Measurements from ENCODE around the gene NR4A2. TPM values are rescaled to one million over a fixed set of nuclear protein-coding genes. Genes with fewer than 3 reads are reported as not detected.
A peak's percentile ranks its signal among the peaks of the same experiment; 100 is the strongest.

NR4A2 gene
- total and polyA plus RNA-seq, 2 donors, result 0.61 to 4.4 TPM

DNA sequence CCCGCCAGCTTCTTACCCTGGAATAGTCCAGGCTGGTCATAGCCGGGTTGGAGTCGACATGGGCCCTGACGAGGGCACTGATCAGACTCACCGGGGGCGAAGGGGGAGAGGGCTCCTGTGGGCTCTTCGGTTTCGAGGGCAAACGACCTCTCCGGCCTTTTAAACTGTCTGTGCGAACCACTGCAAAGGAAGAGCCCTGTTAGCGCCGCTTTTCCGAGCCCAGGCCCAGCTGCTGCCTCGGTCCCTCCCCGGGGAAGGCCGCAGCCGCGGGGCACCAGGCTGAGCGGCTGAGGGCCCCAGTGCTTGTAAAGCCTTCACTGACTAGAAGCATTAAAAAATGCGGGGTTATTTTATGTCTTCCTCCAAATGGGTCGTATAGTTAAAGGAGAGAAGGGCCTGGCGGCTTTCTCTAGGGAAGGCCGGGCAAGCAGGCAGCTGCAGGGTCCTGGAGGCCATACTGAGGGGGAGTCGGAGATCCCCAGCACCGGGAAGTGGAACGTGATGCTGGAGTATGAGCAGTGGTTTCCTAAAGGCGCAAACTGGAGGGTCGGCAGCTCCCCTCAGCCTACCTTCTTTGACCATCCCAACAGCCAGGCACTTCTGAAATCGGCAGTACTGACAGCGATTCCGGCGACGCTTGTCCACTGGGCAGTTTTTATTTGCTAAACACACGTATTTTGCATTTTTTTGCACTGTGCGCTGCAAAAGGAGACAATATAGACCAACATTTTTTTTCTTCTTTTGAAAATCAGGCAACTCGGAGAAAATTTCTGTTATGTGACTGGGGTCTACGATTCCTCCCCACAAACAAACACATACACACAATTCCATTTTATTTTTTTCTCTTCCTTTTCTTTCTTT, 4.5 kb downstream of the NR4A2 start:
- H3K36me3 ChIP-seq (ENCODE audit: control insufficient read depth in 2 of 2, insufficient read depth in 2 of 2, low read length in 1 of 2), result no peaks in the 10 kb centered on the region
- H3K27ac ChIP-seq (ENCODE audit: low read depth in 1 of 2, low read length in 1 of 2), result no peak overlapping the region
- H3K9me3 ChIP-seq (ENCODE audit: control insufficient read depth in 2 of 2, insufficient read depth in 1 of 2, low read length in 1 of 2), result peaks cover 3 to 7% of the 10 kb centered on the region in 2 donors
- H3K4me3 ChIP-seq (ENCODE audit: low read length in 2 of 2), result no peak overlapping the region
- peaks cover 79 to 100% of the 10 kb centered on the region in 2 donors for H3K27me3 ChIP-seq (ENCODE audit: control insufficient read depth in 2 of 2, insufficient read depth in 1 of 2, low read length in 1 of 2)
- peaks cover 6 to 28% of the 10 kb centered on the region in 2 donors for H3K4me1 ChIP-seq (ENCODE audit: control insufficient read depth in 2 of 2, insufficient read depth in 2 of 2, low read length in 2 of 2)
- DNase-seq (ENCODE audit: low read depth in 6 of 9, low spot score in 9 of 9), result no peak
- 21% methylated on average over 38 of the region's 38 CpGs for WGBS

DNA sequence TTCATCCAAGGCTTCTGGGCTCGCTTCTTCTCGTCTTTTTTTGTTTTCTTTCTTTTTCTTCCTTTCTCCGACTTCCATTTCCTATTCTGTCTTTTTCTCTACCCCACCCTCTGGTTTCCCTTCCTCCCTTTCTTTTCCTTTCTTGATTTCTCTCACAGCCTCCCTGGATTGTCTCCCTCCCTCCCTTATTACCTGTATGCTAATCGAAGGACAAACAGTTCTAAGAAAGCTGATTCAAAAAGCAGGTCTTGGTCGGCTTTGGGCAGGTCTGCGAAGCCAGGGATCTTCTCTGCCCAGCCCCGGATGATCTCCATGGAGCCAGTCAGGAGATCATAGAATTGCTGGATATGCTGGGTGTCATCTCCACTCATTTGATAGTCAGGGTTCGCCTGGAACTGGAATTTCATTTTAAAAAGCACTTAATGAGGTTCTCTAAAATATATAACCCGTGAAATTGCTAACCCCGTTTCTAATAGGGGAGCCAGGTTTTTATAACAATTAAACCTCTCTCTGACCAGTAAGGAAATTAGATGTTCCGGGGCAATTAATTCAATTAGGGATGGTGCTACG, 5.9 kb downstream of the NR4A2 start:
- WGBS, result 36% methylated on average over 12 of the region's 12 CpGs
- Histone ChIP-seq H3K4me3 (ENCODE audit: low read length in 2 of 2) (no peak overlapping the region), H3K9me3 (ENCODE audit: control insufficient read depth in 2 of 2, insufficient read depth in 1 of 2, low read length in 1 of 2) (peaks cover 2 to 4% of the 10 kb centered on the region in 2 donors), H3K27me3 (ENCODE audit: control insufficient read depth in 2 of 2, insufficient read depth in 1 of 2, low read length in 1 of 2) (peaks cover 81 to 100% of the 10 kb centered on the region in 2 donors), H3K36me3 (ENCODE audit: control insufficient read depth in 2 of 2, insufficient read depth in 2 of 2, low read length in 1 of 2) (no peaks in the 10 kb centered on the region), H3K27ac (ENCODE audit: low read depth in 1 of 2, low read length in 1 of 2) (no peak overlapping the region), H3K4me1 (ENCODE audit: control insufficient read depth in 2 of 2, insufficient read depth in 2 of 2, low read length in 2 of 2) (peaks cover 0 to 19% of the 10 kb centered on the region in 2 donors)
- DNase-seq (ENCODE audit: low read depth in 6 of 9, low spot score in 9 of 9), result no peak

DNA sequence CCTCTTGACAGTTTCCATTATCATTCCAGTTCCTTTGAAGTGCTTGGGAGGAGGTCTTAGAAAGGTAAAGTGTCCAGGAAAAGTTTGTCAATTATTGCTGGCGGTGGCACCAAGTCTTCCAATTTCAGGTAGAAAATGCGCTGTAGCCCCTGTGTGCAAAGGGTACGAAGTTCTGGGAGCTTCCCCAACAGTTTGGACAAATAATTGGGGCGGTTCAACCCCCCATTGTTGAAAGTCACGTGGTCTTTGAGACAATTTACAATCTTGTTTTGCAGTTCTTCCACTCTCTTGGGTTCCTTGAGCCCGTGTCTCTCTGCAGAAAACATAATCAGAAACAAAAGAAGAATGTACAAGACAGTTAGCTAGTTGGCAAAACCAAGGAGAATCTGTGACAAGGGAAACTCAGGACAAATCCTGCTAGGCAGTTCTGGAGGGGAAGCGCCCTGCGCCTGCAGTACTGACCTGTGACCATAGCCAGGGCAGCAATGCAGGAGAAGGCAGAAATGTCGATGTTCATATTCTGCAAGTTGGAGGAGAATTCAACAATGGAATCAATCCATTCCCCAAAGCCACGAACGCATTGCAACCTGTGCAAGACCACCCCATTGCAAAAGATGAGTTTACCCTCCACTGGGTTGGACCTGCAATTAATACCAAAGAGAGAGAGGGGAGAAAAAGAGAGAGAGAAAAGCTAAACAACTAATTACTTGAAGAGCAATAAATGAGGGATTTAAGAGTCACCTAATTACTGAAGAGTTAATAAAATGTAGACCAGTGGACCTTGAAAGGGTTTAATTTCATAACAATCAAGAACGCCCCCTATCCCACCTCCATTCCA, 6.6 kb downstream of the NR4A2 start:
- H3K4me1 ChIP-seq (ENCODE audit: control insufficient read depth in 2 of 2, insufficient read depth in 2 of 2, low read length in 2 of 2), result peaks cover 0 to 25% of the 10 kb centered on the region in 2 donors
- no peak overlapping the region for H3K27ac ChIP-seq (ENCODE audit: low read depth in 1 of 2, low read length in 1 of 2)
- H3K27me3 ChIP-seq (ENCODE audit: control insufficient read depth in 2 of 2, insufficient read depth in 1 of 2, low read length in 1 of 2), result peaks cover 81 to 100% of the 10 kb centered on the region in 2 donors
- 44% methylated on average over 12 of the region's 12 CpGs for WGBS
- H3K4me3 ChIP-seq (ENCODE audit: low read length in 2 of 2), result no peak overlapping the region
- H3K9me3 ChIP-seq (ENCODE audit: control insufficient read depth in 2 of 2, insufficient read depth in 1 of 2, low read length in 1 of 2), result peaks cover 2 to 7% of the 10 kb centered on the region in 2 donors
- DNase-seq (ENCODE audit: low read depth in 6 of 9, low spot score in 9 of 9), result no peak
- no peaks in the 10 kb centered on the region for H3K36me3 ChIP-seq (ENCODE audit: control insufficient read depth in 2 of 2, insufficient read depth in 2 of 2, low read length in 1 of 2)

DNA sequence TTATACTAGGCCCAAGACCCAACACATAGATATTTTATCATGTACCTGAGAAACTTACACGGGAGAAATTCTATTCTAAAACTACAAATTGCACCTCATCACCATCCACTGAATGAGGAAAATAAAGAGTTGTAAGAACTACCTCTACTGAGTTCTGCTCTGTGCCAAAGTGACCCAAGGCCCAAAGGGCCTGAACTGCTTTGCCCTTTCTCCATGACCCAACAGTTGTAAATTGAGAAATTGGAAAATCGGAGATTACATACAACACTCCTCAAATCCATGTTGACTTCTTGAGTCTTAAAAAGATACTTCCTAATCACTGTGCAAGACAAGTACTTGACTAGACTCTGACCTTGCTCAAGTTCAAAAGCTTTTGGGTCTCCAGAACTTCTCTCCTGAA, 8.8 kb downstream of the NR4A2 start:
- Histone ChIP-seq H3K4me3 (ENCODE audit: low read length in 2 of 2) (no peak overlapping the region), H3K27me3 (ENCODE audit: control insufficient read depth in 2 of 2, insufficient read depth in 1 of 2, low read length in 1 of 2) (peaks cover 84 to 100% of the 10 kb centered on the region in 2 donors), H3K4me1 (ENCODE audit: control insufficient read depth in 2 of 2, insufficient read depth in 2 of 2, low read length in 2 of 2) (peaks cover 0 to 18% of the 10 kb centered on the region in 2 donors), H3K9me3 (ENCODE audit: control insufficient read depth in 2 of 2, insufficient read depth in 1 of 2, low read length in 1 of 2) (peaks cover 3 to 7% of the 10 kb centered on the region in 2 donors), H3K36me3 (ENCODE audit: control insufficient read depth in 2 of 2, insufficient read depth in 2 of 2, low read length in 1 of 2) (no peaks in the 10 kb centered on the region), H3K27ac (ENCODE audit: low read depth in 1 of 2, low read length in 1 of 2) (no peak overlapping the region)
- no peak for DNase-seq (ENCODE audit: low read depth in 6 of 9, low spot score in 9 of 9)
- 40% methylated on average over 2 of the region's 2 CpGs for WGBS

DNA sequence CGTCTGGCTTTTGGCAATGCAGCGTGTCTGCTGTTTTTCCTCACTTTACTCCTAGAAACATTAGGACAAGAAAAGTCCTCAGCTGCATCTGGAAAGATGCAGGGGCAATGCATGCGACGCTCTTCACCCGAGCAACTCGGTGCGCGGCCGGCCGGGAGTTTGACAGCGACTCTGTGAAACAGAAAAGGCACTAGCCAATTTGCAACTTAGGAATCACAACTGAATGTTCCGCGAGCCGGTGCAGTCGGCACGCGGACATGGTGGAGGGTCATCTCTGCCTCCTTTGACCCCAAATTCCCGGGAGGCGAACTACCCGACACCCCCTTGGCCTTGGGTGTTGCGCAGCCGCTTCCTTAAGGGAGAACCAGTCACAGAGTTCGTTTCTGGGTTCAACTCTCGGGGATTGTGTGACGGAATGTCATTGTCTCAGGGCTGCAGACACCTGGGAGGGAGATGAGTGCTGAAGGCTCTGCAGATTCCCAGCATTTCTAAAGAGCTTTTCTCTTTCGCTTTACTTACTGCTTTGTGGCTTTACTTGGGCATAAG, 9.8 kb downstream of the NR4A2 start:
- peaks cover 3 to 7% of the 10 kb centered on the region in 2 donors for H3K9me3 ChIP-seq (ENCODE audit: control insufficient read depth in 2 of 2, insufficient read depth in 1 of 2, low read length in 1 of 2)
- peaks cover 74 to 100% of the 10 kb centered on the region in 2 donors for H3K27me3 ChIP-seq (ENCODE audit: control insufficient read depth in 2 of 2, insufficient read depth in 1 of 2, low read length in 1 of 2)
- 7% methylated on average over 26 of the region's 26 CpGs for WGBS
- H3K4me1 ChIP-seq (ENCODE audit: control insufficient read depth in 2 of 2, insufficient read depth in 2 of 2, low read length in 2 of 2), result peaks cover 0 to 18% of the 10 kb centered on the region in 2 donors
- no peak overlapping the region for H3K27ac ChIP-seq (ENCODE audit: low read depth in 1 of 2, low read length in 1 of 2)
- no peak overlapping the region for H3K4me3 ChIP-seq (ENCODE audit: low read length in 2 of 2)
- DNase-seq (ENCODE audit: low read depth in 6 of 9, low spot score in 9 of 9), result no peak
- H3K36me3 ChIP-seq (ENCODE audit: control insufficient read depth in 2 of 2, insufficient read depth in 2 of 2, low read length in 1 of 2), result no peaks in the 10 kb centered on the region

DNA sequence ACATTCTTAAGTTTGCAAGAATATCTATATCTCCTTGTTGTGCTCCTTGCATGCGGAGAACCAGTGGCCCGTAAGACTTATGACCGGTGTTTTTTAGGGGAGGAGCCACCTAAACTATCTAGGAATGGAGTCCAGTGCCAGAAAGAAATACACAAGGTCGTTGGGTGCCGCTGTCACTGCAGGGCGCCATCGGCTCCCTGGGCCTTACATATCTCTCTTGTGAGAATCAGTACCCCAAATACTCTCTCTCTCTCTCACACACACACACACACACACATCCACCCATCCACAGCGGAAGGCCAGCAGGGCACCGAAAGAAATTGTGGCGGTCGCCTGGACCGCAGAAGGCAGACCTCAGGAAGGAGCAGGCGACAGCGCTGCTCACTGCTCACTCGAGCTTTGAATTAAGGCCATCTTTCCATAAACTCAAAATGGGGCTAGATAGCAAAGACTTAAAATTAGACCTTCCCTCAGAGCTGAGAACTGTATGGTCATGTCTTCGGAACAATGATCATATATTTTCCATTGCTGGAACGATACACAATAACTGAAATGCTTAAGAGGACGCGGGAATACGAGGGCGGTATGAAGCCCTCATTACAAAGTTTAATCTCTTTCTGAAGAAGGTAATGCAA, 10.4 kb downstream of the NR4A2 start:
- no peak for DNase-seq (ENCODE audit: low read depth in 6 of 9, low spot score in 9 of 9)
- H3K4me3 ChIP-seq (ENCODE audit: low read length in 2 of 2), result no peak overlapping the region
- peaks cover 1 to 3% of the 10 kb centered on the region in 2 donors for H3K9me3 ChIP-seq (ENCODE audit: control insufficient read depth in 2 of 2, insufficient read depth in 1 of 2, low read length in 1 of 2)
- H3K27ac ChIP-seq (ENCODE audit: low read depth in 1 of 2, low read length in 1 of 2), result no peak overlapping the region
- H3K4me1 ChIP-seq (ENCODE audit: control insufficient read depth in 2 of 2, insufficient read depth in 2 of 2, low read length in 2 of 2), result peaks cover 0 to 18% of the 10 kb centered on the region in 2 donors
- H3K27me3 ChIP-seq (ENCODE audit: control insufficient read depth in 2 of 2, insufficient read depth in 1 of 2, low read length in 1 of 2), result peaks cover 70 to 100% of the 10 kb centered on the region in 2 donors
- 7% methylated on average over 21 of the region's 21 CpGs for WGBS
- no peaks in the 10 kb centered on the region for H3K36me3 ChIP-seq (ENCODE audit: control insufficient read depth in 2 of 2, insufficient read depth in 2 of 2, low read length in 1 of 2)

DNA sequence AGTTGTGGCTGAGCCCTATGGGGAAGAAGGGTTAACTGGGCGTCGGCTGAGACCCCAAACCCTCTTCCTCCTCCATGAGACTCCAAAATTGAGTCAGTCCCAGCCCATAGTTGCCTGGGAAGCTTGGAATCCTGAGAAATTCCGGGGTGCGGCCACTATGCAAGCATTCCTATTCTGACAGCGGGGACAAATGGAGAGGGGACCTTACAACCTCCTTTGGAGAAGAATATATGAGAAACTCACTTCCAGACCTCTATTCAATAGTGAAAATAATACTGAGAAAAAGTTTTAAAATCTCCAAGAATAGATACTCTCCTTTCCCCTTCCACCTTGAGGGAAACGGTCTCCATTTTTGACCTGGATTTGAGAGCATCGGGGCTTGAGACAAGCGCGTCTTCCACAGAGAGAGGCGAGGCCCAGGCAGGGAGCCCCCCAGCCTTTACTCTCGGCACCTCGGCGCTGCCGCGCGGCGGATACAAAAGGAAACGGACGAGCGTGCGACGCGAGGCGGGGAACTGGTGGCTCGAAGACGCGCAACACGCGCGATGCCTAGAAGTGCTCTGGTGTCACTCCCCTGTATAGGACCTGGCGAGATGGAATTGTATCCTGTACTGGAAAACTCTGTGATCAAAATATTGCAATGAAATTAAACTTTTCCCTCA, 11.1 kb downstream of the NR4A2 start:
- DNase-seq (ENCODE audit: low read depth in 6 of 9, low spot score in 9 of 9), result no peak
- Histone ChIP-seq H3K36me3 (ENCODE audit: control insufficient read depth in 2 of 2, insufficient read depth in 2 of 2, low read length in 1 of 2) (no peaks in the 10 kb centered on the region), H3K4me1 (ENCODE audit: control insufficient read depth in 2 of 2, insufficient read depth in 2 of 2, low read length in 2 of 2) (peaks cover 0 to 18% of the 10 kb centered on the region in 2 donors), H3K27me3 (ENCODE audit: control insufficient read depth in 2 of 2, insufficient read depth in 1 of 2, low read length in 1 of 2) (peaks cover 64 to 94% of the 10 kb centered on the region in 2 donors), H3K9me3 (ENCODE audit: control insufficient read depth in 2 of 2, insufficient read depth in 1 of 2, low read length in 1 of 2) (peaks cover 1 to 3% of the 10 kb centered on the region in 2 donors), H3K4me3 (ENCODE audit: low read length in 2 of 2) (no peak overlapping the region), H3K27ac (ENCODE audit: low read depth in 1 of 2, low read length in 1 of 2) (no peak overlapping the region)
- 6% methylated on average over 31 of the region's 31 CpGs for WGBS

DNA sequence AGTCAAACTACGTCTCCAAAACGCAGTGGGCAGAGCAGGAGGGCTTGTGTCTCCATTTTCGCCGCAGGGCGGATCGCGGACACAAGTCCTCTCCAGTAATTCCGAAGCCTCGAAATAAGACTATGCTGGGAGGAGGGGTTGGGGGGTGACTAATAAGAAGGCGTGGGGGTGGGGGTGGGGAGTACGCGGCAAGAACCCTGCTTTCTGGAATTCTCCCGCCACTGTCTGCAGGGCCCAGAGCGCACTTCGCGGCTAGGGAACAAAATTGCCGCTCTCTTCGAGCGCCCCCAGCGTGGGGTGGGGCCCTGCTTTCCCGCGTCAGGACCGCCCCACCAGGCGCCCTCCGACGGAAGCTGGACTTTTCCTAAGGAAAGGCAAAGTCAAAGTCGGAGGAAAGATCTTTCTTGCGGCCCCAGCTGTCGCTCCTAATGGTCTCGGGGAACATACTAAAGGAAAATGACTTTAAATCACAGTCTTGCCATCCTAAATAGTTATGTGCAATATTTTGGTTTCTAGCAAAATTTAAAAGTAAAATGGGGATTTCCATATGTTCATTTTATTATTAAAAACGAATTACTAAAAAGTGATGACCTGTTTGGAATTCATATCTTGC, 11.9 kb downstream of the NR4A2 start:
- peak overlapping the region in 1 of 2 donors; percentile 18 for H3K27ac ChIP-seq (ENCODE audit: low read depth in 1 of 2, low read length in 1 of 2)
- peaks cover 1 to 3% of the 10 kb centered on the region in 2 donors for H3K9me3 ChIP-seq (ENCODE audit: control insufficient read depth in 2 of 2, insufficient read depth in 1 of 2, low read length in 1 of 2)
- H3K27me3 ChIP-seq (ENCODE audit: control insufficient read depth in 2 of 2, insufficient read depth in 1 of 2, low read length in 1 of 2), result peaks cover 57 to 91% of the 10 kb centered on the region in 2 donors
- no peak overlapping the region for H3K4me3 ChIP-seq (ENCODE audit: low read length in 2 of 2)
- H3K36me3 ChIP-seq (ENCODE audit: control insufficient read depth in 2 of 2, insufficient read depth in 2 of 2, low read length in 1 of 2), result no peaks in the 10 kb centered on the region
- H3K4me1 ChIP-seq (ENCODE audit: control insufficient read depth in 2 of 2, insufficient read depth in 2 of 2, low read length in 2 of 2), result peaks cover 0 to 18% of the 10 kb centered on the region in 2 donors
- DNase-seq (ENCODE audit: low read depth in 6 of 9, low spot score in 9 of 9), result peak in 1 of 9 donors; percentile 4
- 5% methylated on average over 31 of the region's 31 CpGs for WGBS
